ENCODE results near the gene PASK.

GRCh38 chr2:241073166-241074064 lies 75.9 kb downstream of the PASK start:
- no peak for TF ChIP-seq CTCF (IDR thresholded peaks at IDR 0.05)
- no peak for TF ChIP-seq TCF7L2 (IDR thresholded peaks at IDR 0.05; ENCODE audit: low read depth, low read length)
- TF ChIP-seq POLR2AphosphoS5 (IDR thresholded peaks at IDR 0.05; ENCODE audit: low read depth, low read length), result no peak
- TF ChIP-seq SIN3A (IDR thresholded peaks at IDR 0.05; ENCODE audit: borderline replicate concordance, insufficient read depth, low read depth, low read length), result no peak
